ENCODE data around the gene MUC20.

DNA sequence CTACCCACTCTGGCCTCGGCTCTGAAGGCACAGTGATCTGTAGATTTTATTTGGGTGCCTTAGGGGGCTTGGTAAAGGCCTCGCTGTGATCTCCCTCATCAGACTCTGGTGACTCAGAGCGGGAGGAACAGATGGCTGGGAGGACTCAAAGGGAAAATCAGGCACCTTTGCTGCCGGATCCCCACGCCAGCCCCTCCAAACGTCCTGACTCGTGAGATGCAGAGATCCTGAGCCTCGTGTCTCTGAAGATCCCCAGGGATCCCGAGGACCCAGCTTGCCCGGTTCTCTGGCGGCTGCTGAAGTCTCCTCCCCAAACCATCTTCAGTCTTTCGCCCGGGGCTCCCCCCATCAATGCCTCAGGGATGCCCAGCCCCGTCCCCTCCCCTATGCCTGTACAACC, 32.8 kb downstream of the MUC20 start:
- TF ChIP-seq, protein P1, sequence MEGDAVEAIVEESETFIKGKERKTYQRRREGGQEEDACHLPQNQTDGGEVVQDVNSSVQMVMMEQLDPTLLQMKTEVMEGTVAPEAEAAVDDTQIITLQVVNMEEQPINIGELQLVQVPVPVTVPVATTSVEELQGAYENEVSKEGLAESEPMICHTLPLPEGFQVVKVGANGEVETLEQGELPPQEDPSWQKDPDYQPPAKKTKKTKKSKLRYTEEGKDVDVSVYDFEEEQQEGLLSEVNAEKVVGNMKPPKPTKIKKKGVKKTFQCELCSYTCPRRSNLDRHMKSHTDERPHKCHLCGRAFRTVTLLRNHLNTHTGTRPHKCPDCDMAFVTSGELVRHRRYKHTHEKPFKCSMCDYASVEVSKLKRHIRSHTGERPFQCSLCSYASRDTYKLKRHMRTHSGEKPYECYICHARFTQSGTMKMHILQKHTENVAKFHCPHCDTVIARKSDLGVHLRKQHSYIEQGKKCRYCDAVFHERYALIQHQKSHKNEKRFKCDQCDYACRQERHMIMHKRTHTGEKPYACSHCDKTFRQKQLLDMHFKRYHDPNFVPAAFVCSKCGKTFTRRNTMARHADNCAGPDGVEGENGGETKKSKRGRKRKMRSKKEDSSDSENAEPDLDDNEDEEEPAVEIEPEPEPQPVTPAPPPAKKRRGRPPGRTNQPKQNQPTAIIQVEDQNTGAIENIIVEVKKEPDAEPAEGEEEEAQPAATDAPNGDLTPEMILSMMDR (IDR thresholded peaks at IDR 0.05) = no peak
- TF ChIP-seq ZFX (IDR thresholded peaks at IDR 0.05; ENCODE audit: borderline replicate concordance) = no peak
